ENCODE results near the gene F12.
"Not testable (repeated sequence)": the region's sequence is repeated elsewhere in the genome, so short reads cannot be mapped to it uniquely, and the experiment has no call there.

F12 gene

GRCh38 chr5:177425801-177426565 is 16.6 kb upstream of the F12 start:
- Histone ChIP-seq H3K4me3 (ENCODE audit: low read length in 2 of 2) (peak overlapping the region; percentile 74 to 80), H3K4me1 (ENCODE audit: control insufficient read depth in 2 of 2, insufficient read depth in 2 of 2, low read length in 2 of 2) (peaks cover 32 to 34% of the 10 kb centered on the region in 2 donors), H3K9me3 (ENCODE audit: control insufficient read depth in 2 of 2, low read length in 2 of 2) (no peaks in the 10 kb centered on the region), H3K27ac (ENCODE audit: low read depth in 2 of 2, low read length in 2 of 2) (peak overlapping the region; percentile 99), H3K27me3 (ENCODE audit: control insufficient read depth in 2 of 2, insufficient read depth in 2 of 2, low read length in 2 of 2) (no peaks in the 10 kb centered on the region), H3K9ac (ENCODE audit: low read depth in 1 of 2, low read length in 2 of 2) (peak overlapping the region; percentile 90 to 92), H3K36me3 (ENCODE audit: control insufficient read depth in 2 of 2, insufficient read depth in 2 of 2, low read length in 2 of 2) (peaks cover 0 to 8% of the 10 kb centered on the region in 2 donors)

DNA sequence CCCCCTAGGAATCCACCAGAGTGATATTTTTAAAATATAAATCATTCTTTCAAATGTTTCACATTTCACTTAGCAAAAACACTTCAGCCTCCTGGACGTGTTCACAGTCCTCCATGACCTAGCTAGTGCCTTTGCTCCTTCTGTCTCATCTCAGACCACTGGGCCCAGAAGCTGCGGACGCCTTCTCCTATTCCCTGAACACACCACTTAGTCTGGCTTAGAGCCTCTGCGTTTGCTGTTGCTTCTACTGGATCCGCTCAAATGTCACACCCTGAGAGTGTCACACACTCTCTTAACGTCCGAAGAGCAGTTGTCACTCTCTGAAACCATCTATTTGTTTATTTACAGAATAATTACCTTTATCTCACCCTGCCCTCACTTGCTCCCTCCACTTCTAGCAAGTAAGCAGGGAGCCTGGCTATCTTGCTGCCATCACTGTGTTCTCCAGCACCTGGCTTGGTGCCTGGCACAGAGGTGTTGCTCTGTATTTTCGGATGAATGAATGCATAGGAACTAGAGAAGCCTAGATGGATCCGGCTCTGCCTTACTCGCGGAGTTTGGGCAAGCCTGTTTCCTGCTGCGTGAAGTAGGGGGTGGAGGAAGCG is 15.9 kb upstream of the F12 start:
- Histone ChIP-seq H3K4me3 (ENCODE audit: low read length in 2 of 2) (peak overlapping the region; percentile 74 to 80), H3K9ac (ENCODE audit: low read depth in 1 of 2, low read length in 2 of 2) (peak overlapping the region; percentile 90 to 92), H3K27ac (ENCODE audit: low read depth in 2 of 2, low read length in 2 of 2) (peak overlapping the region; percentile 99), H3K9me3 (ENCODE audit: control insufficient read depth in 2 of 2, low read length in 2 of 2) (no peaks in the 10 kb centered on the region), H3K27me3 (ENCODE audit: control insufficient read depth in 2 of 2, insufficient read depth in 2 of 2, low read length in 2 of 2) (no peaks in the 10 kb centered on the region), H3K4me1 (ENCODE audit: control insufficient read depth in 2 of 2, insufficient read depth in 2 of 2, low read length in 2 of 2) (peaks cover 26 to 31% of the 10 kb centered on the region in 2 donors), H3K36me3 (ENCODE audit: control insufficient read depth in 2 of 2, insufficient read depth in 2 of 2, low read length in 2 of 2) (peaks cover 0 to 4% of the 10 kb centered on the region in 2 donors)

DNA sequence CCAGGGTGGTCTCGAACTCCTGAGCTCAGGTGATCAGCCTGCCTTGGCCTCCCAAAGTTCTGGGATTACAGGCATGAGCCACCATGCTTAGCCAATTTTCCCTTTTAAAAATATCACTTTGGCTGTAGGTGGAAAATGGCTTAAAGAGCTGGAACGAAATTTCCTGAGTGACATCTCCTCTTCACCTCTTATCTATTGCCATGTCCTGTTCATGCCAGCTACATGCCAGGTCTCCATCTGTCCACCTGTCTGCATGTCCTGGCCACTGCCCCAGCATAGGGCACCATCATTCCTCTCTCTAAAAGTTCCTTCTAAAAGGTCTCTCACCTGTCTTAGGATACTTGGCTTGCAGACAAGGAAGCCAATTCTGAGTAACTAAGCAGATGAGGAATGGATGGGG is 14.3 kb upstream of the F12 start:
- Histone ChIP-seq H3K4me3 (ENCODE audit: low read length in 2 of 2) (no peak overlapping the region), H3K27ac (ENCODE audit: low read depth in 2 of 2, low read length in 2 of 2) (no peak overlapping the region), H3K36me3 (ENCODE audit: control insufficient read depth in 2 of 2, insufficient read depth in 2 of 2, low read length in 2 of 2) (no peaks in the 10 kb centered on the region), H3K27me3 (ENCODE audit: control insufficient read depth in 2 of 2, insufficient read depth in 2 of 2, low read length in 2 of 2) (no peaks in the 10 kb centered on the region), H3K4me1 (ENCODE audit: control insufficient read depth in 2 of 2, insufficient read depth in 2 of 2, low read length in 2 of 2) (peaks cover 19 to 24% of the 10 kb centered on the region in 2 donors), H3K9me3 (ENCODE audit: control insufficient read depth in 2 of 2, low read length in 2 of 2) (no peaks in the 10 kb centered on the region), H3K9ac (ENCODE audit: low read depth in 1 of 2, low read length in 2 of 2) (no peak overlapping the region)

DNA sequence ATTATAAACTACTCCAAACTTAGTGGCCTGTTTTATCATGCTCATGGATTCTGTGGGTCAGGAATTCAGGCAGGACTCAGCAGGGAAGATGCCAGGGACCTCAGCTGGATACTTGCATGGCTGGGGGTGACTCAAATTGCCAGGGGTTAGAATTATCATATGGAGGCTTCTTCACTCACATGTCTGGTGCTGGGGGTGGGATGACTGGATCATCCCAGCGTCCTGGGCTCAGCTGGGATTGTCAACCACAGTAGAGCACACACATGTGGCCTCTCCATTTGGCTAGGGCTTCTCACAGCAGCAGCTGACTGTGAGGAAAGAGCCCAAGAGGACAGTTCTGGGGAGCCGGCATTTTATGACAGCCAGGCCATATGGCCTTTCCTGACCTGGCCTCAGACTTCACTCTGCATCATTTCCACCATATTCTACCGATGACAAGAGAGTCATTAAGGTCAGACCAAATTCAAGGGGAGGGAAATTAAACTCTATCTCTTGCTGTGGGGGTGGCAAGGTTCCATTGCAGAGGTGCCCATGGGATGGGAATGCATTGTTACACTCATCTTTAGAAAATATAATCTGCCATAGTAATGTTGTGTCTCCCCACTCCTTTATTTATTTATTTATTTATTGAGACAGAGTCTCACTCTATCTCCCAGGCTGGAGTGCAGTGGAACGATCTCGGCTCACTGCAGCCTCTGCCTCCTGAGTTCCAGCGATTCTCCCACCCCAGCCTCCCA is 11.9 kb upstream of the F12 start:
- H3K9ac ChIP-seq (ENCODE audit: low read depth in 1 of 2, low read length in 2 of 2): peak overlapping the region in 1 of 2 donors; percentile 27
- no peak overlapping the region for H3K4me3 ChIP-seq (ENCODE audit: low read length in 2 of 2)
- H3K27ac ChIP-seq (ENCODE audit: low read depth in 2 of 2, low read length in 2 of 2): no peak overlapping the region
- no peaks in the 10 kb centered on the region for H3K36me3 ChIP-seq (ENCODE audit: control insufficient read depth in 2 of 2, insufficient read depth in 2 of 2, low read length in 2 of 2)
- no peaks in the 10 kb centered on the region for H3K9me3 ChIP-seq (ENCODE audit: control insufficient read depth in 2 of 2, low read length in 2 of 2)
- H3K27me3 ChIP-seq (ENCODE audit: control insufficient read depth in 2 of 2, insufficient read depth in 2 of 2, low read length in 2 of 2): no peaks in the 10 kb centered on the region
- H3K4me1 ChIP-seq (ENCODE audit: control insufficient read depth in 2 of 2, insufficient read depth in 2 of 2, low read length in 2 of 2): peaks cover 9 to 12% of the 10 kb centered on the region in 2 donors

- H3K4me3 ChIP-seq (ENCODE audit: low read length in 2 of 2): peak overlapping the region in 1 of 2 donors; percentile 30
- not testable (repeated sequence) for H3K36me3 ChIP-seq (ENCODE audit: control insufficient read depth in 2 of 2, insufficient read depth in 2 of 2, low read length in 2 of 2); H3K9me3 ChIP-seq (ENCODE audit: control insufficient read depth in 2 of 2, low read length in 2 of 2); H3K27me3 ChIP-seq (ENCODE audit: control insufficient read depth in 2 of 2, insufficient read depth in 2 of 2, low read length in 2 of 2); H3K4me1 ChIP-seq (ENCODE audit: control insufficient read depth in 2 of 2, insufficient read depth in 2 of 2, low read length in 2 of 2)
- H3K27ac ChIP-seq (ENCODE audit: low read depth in 2 of 2, low read length in 2 of 2): peak overlapping the region in 1 of 2 donors; percentile 42
- peak overlapping the region in 1 of 2 donors; percentile 27 for H3K9ac ChIP-seq (ENCODE audit: low read depth in 1 of 2, low read length in 2 of 2)
Observed at GRCh38 chr5:177420472-177420871, 11.1 kb upstream of the F12 start.

DNA sequence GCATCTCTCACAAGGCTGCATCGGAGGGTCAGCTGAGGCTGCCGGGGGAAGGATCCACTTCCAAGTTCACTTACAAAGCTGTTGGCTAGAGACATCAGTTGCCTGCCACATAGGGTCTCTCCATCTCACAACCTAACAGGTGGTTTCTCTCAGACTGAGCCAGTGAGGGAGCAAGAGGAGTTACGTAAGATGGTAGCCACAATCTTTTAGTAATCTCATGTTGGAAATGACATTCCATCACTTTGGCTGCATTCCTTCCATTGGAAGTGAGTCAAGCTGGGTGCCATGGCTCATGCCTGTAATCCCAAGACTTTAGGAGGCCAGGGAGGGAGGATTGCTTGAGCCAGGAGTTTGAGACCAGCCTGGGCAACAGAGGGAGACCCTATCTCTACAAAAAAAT is 9.7 kb upstream of the F12 start:
- H3K27ac ChIP-seq (ENCODE audit: low read depth in 2 of 2, low read length in 2 of 2): no peak overlapping the region
- no peaks in the 10 kb centered on the region for H3K36me3 ChIP-seq (ENCODE audit: control insufficient read depth in 2 of 2, insufficient read depth in 2 of 2, low read length in 2 of 2)
- peaks cover 0 to 4% of the 10 kb centered on the region in 2 donors for H3K4me1 ChIP-seq (ENCODE audit: control insufficient read depth in 2 of 2, insufficient read depth in 2 of 2, low read length in 2 of 2)
- H3K4me3 ChIP-seq (ENCODE audit: low read length in 2 of 2): no peak overlapping the region
- H3K9ac ChIP-seq (ENCODE audit: low read depth in 1 of 2, low read length in 2 of 2): no peak overlapping the region
- H3K9me3 ChIP-seq (ENCODE audit: control insufficient read depth in 2 of 2, low read length in 2 of 2): no peaks in the 10 kb centered on the region
- H3K27me3 ChIP-seq (ENCODE audit: control insufficient read depth in 2 of 2, insufficient read depth in 2 of 2, low read length in 2 of 2): no peaks in the 10 kb centered on the region

GRCh38 chr5:177417081-177417480 is 7.7 kb upstream of the F12 start:
- H3K4me1 ChIP-seq (ENCODE audit: control insufficient read depth in 2 of 2, insufficient read depth in 2 of 2, low read length in 2 of 2); H3K27me3 ChIP-seq (ENCODE audit: control insufficient read depth in 2 of 2, insufficient read depth in 2 of 2, low read length in 2 of 2); H3K4me3 ChIP-seq (ENCODE audit: low read length in 2 of 2); H3K9ac ChIP-seq (ENCODE audit: low read depth in 1 of 2, low read length in 2 of 2); H3K9me3 ChIP-seq (ENCODE audit: control insufficient read depth in 2 of 2, low read length in 2 of 2); H3K27ac ChIP-seq (ENCODE audit: low read depth in 2 of 2, low read length in 2 of 2); H3K36me3 ChIP-seq (ENCODE audit: control insufficient read depth in 2 of 2, insufficient read depth in 2 of 2, low read length in 2 of 2): not testable (repeated sequence)

GRCh38 chr5:177414481-177414880 is 5.1 kb upstream of the F12 start:
- peaks cover 2 to 4% of the 10 kb centered on the region in 2 donors for H3K4me1 ChIP-seq (ENCODE audit: control insufficient read depth in 2 of 2, insufficient read depth in 2 of 2, low read length in 2 of 2)
- H3K9ac ChIP-seq (ENCODE audit: low read depth in 1 of 2, low read length in 2 of 2): no peak overlapping the region
- no peak overlapping the region for H3K27ac ChIP-seq (ENCODE audit: low read depth in 2 of 2, low read length in 2 of 2)
- no peaks in the 10 kb centered on the region for H3K27me3 ChIP-seq (ENCODE audit: control insufficient read depth in 2 of 2, insufficient read depth in 2 of 2, low read length in 2 of 2)
- H3K4me3 ChIP-seq (ENCODE audit: low read length in 2 of 2): no peak overlapping the region
- no peaks in the 10 kb centered on the region for H3K9me3 ChIP-seq (ENCODE audit: control insufficient read depth in 2 of 2, low read length in 2 of 2)
- H3K36me3 ChIP-seq (ENCODE audit: control insufficient read depth in 2 of 2, insufficient read depth in 2 of 2, low read length in 2 of 2): no peaks in the 10 kb centered on the region

- peak overlapping the region in 1 of 2 donors; percentile 32 for H3K9ac ChIP-seq (ENCODE audit: low read depth in 1 of 2, low read length in 2 of 2)
- H3K36me3 ChIP-seq (ENCODE audit: control insufficient read depth in 2 of 2, insufficient read depth in 2 of 2, low read length in 2 of 2): no peaks in the 10 kb centered on the region
- H3K4me1 ChIP-seq (ENCODE audit: control insufficient read depth in 2 of 2, insufficient read depth in 2 of 2, low read length in 2 of 2): peaks cover 2 to 4% of the 10 kb centered on the region in 2 donors
- no peaks in the 10 kb centered on the region for H3K9me3 ChIP-seq (ENCODE audit: control insufficient read depth in 2 of 2, low read length in 2 of 2)
- peak overlapping the region; percentile 31 to 74 for H3K27ac ChIP-seq (ENCODE audit: low read depth in 2 of 2, low read length in 2 of 2)
- H3K4me3 ChIP-seq (ENCODE audit: low read length in 2 of 2): no peak overlapping the region
- no peaks in the 10 kb centered on the region for H3K27me3 ChIP-seq (ENCODE audit: control insufficient read depth in 2 of 2, insufficient read depth in 2 of 2, low read length in 2 of 2)
Observed at GRCh38 chr5:177412603-177413233, 3.4 kb upstream of the F12 start.

GRCh38 chr5:177410575-177410974 is 1.2 kb upstream of the F12 start:
- H3K4me1 ChIP-seq (ENCODE audit: control insufficient read depth in 2 of 2, insufficient read depth in 2 of 2, low read length in 2 of 2): peaks cover 0 to 4% of the 10 kb centered on the region in 2 donors
- no peaks in the 10 kb centered on the region for H3K27me3 ChIP-seq (ENCODE audit: control insufficient read depth in 2 of 2, insufficient read depth in 2 of 2, low read length in 2 of 2)
- H3K9me3 ChIP-seq (ENCODE audit: control insufficient read depth in 2 of 2, low read length in 2 of 2): no peaks in the 10 kb centered on the region
- no peaks in the 10 kb centered on the region for H3K36me3 ChIP-seq (ENCODE audit: control insufficient read depth in 2 of 2, insufficient read depth in 2 of 2, low read length in 2 of 2)
- no peak overlapping the region for H3K9ac ChIP-seq (ENCODE audit: low read depth in 1 of 2, low read length in 2 of 2)
- no peak overlapping the region for H3K27ac ChIP-seq (ENCODE audit: low read depth in 2 of 2, low read length in 2 of 2)
- H3K4me3 ChIP-seq (ENCODE audit: low read length in 2 of 2): no peak overlapping the region

Measured in mucosa of rectum (tissue), 2 donors.